H1 (cell line): ENCODE measurements around the gene PDE2A. TPM values are rescaled to one million over a fixed set of nuclear protein-coding genes. Genes with fewer than 3 reads are reported as not detected.

Source experiments
- CTCF ChIA-PET: fragments of 300-600 bp; sonication (Branson Sonifier 250); formaldehyde crosslinking; loops from one replicate; lab custom pipeline; 2021; ENCODE audit not compliant: partially characterized antibody; lab: Charles Lee
- POLR2A ChIA-PET: fragments of 300-600 bp; sonication (Branson Sonifier 250); formaldehyde crosslinking; loops from one replicate; lab custom pipeline; 2021; ENCODE audit warnings: inconsistent platforms; ENCODE audit not compliant: partially characterized antibody; lab: Charles Lee
- DNase-seq, 2 experiments: peaks; one replicate each; pipeline versions ENCODE4 v3.0.0 to v3.0.0-alpha.2; 2010 to 2022; ENCODE audit warnings: low spot score in 2 of 2, low read depth in 1 of 2, mixed read lengths in 1 of 2
- FAIRE-seq: peaks from 2 replicates; lab custom pipeline; 2011; peaks lifted over from hg19 to GRCh38; lab: Jason Lieb, UNC
- H2AFZ ChIP-seq: 2 replicates; pipeline ENCODE4 v1.8.1; 2012; ENCODE audit warnings: low read length, inconsistent platforms
- H2AK5ac ChIP-seq: 2 replicates; pipeline ENCODE4 v1.6.1; 2013; ENCODE audit warnings: low read depth, low read length
- H2BK120ac ChIP-seq: replicated peaks from 2 replicates; pipeline ENCODE3; 2013; ENCODE audit warnings: low read depth, low read length, inconsistent platforms
- H2BK12ac ChIP-seq: 2 replicates; pipeline ENCODE4 v1.6.1; 2013; ENCODE audit warnings: low read depth, low read length
- H2BK15ac ChIP-seq: 2 replicates; pipeline ENCODE4 v1.6.1; 2013; ENCODE audit warnings: low read length
- H2BK20ac ChIP-seq: 2 replicates; pipeline ENCODE4 v1.6.1; 2013; ENCODE audit warnings: low read length
- H2BK5ac ChIP-seq: 2 replicates; pipeline ENCODE4 v1.6.1; 2013; ENCODE audit warnings: low read depth, low read length
- H3K14ac ChIP-seq: 2 replicates; pipeline ENCODE4 v1.6.1; 2013; ENCODE audit warnings: inconsistent platforms; ENCODE audit not compliant: insufficient read length
- H3K18ac ChIP-seq: 2 replicates; pipeline ENCODE4 v1.6.1; 2013; ENCODE audit warnings: low read length; ENCODE audit errors: extremely low read depth
- H3K23ac ChIP-seq: 2 replicates; pipeline ENCODE4 v1.6.1; 2013; ENCODE audit warnings: inconsistent platforms; ENCODE audit not compliant: insufficient read length
- H3K23me2 ChIP-seq: 2 replicates; pipeline ENCODE4 v1.6.1; 2013; ENCODE audit warnings: low read depth, low read length
- H3K27ac ChIP-seq: 2 replicates; pipeline ENCODE4 v1.6.1; 2011; ENCODE audit warnings: low read depth, low read length, inconsistent platforms
- H3K27me3 ChIP-seq, 4 experiments: replicated peaks in 1 of 4; 1 replicate in 1 of 4; 2 replicates in 3 of 4; pipeline versions ENCODE4 v1.6.1 to v1.8.1; 2011 to 2013; ENCODE audit warnings: low read length in 3 of 4, mild to moderate bottlenecking in 3 of 4, inconsistent platforms in 2 of 4, mixed read lengths in 2 of 4, moderate library complexity in 1 of 4; ENCODE audit not compliant: control insufficient read depth in 3 of 4, insufficient read depth in 3 of 4; ENCODE audit errors: extremely low read depth in 1 of 4
- H3K36me3 ChIP-seq, 4 experiments: 2 replicates each; pipeline versions ENCODE4 v1.6.1 to v1.8.1; 2011 to 2013; ENCODE audit warnings: mild to moderate bottlenecking in 4 of 4, low read length in 3 of 4, moderate library complexity in 2 of 4, control low read depth in 1 of 4, inconsistent platforms in 1 of 4; ENCODE audit not compliant: insufficient read depth in 4 of 4, control insufficient read depth in 2 of 4
- H3K4ac ChIP-seq: replicated peaks from 2 replicates; pipeline ENCODE3; 2013; ENCODE audit warnings: low read length, low read depth, mixed read lengths, inconsistent platforms; ENCODE audit not compliant: insufficient read length
- H3K4me1 ChIP-seq, 4 experiments: replicated peaks in 1 of 4; 1 replicate in 1 of 4; 2 replicates in 3 of 4; pipeline versions ENCODE4 v1.6.1 to v1.8.1; 2011 to 2013; ENCODE audit warnings: low read length in 3 of 4, inconsistent platforms in 2 of 4, mixed read lengths in 1 of 4; ENCODE audit not compliant: insufficient read depth in 4 of 4, control insufficient read depth in 3 of 4
- H3K4me2 ChIP-seq, 2 experiments: 2 replicates each; pipeline versions ENCODE4 v1.6.1 to v1.8.1; 2011 to 2013; ENCODE audit warnings: low read depth in 2 of 2, low read length in 2 of 2, control low read depth in 1 of 2, inconsistent platforms in 1 of 2, mild to moderate bottlenecking in 1 of 2; ENCODE audit not compliant: insufficient read depth in 1 of 2
- H3K4me3 ChIP-seq, 4 experiments: fragments of 200-600, 300-600 bp in 1 of 4; sonication (generic), shearing (Covaris generic), sonication (Bioruptor Twin) in 1 of 4; 2 replicates each; pipeline versions ENCODE4 v1.5.1 to v1.8.1; 2011 to 2016; ENCODE audit warnings: low read length in 4 of 4, low read depth in 3 of 4, control low read depth in 2 of 4, inconsistent platforms in 2 of 4, mild to moderate bottlenecking in 2 of 4, mixed read lengths in 1 of 4, moderate library complexity in 1 of 4; ENCODE audit not compliant: insufficient read depth in 2 of 4; ENCODE audit errors: extremely low read depth in 1 of 4
- H3K56ac ChIP-seq: replicated peaks from 2 replicates; pipeline ENCODE3; 2013; ENCODE audit warnings: low read depth, mild to moderate bottlenecking, mixed read lengths, low read length, inconsistent platforms; ENCODE audit not compliant: insufficient read length
- H3K79me1 ChIP-seq: 2 replicates; pipeline ENCODE4 v1.6.1; 2013; ENCODE audit warnings: low read depth, low read length, control low read depth
- H3K79me2 ChIP-seq, 2 experiments: 2 replicates each; pipeline versions ENCODE4 v1.6.1 to v1.8.1; 2012 to 2013; ENCODE audit warnings: low read length in 2 of 2, mild to moderate bottlenecking in 2 of 2, inconsistent platforms in 1 of 2; ENCODE audit not compliant: insufficient read depth in 2 of 2, control insufficient read depth in 1 of 2
- H3K9ac ChIP-seq, 4 experiments: replicated peaks in 1 of 4; 1 replicate in 1 of 4; 2 replicates in 3 of 4; pipeline versions ENCODE4 v1.6.1 to v1.8.1; 2011 to 2013; ENCODE audit warnings: low read depth in 3 of 4, low read length in 3 of 4, control low read depth in 2 of 4, mild to moderate bottlenecking in 2 of 4, moderate library complexity in 2 of 4, inconsistent platforms in 1 of 4; ENCODE audit errors: extremely low read depth in 1 of 4
- H3K9me3 ChIP-seq, 2 experiments: 2 replicates each; pipeline versions ENCODE4 v1.6.1 to v1.8.1; 2012 to 2013; ENCODE audit warnings: mild to moderate bottlenecking in 2 of 2, moderate library complexity in 2 of 2, control low read depth in 1 of 2, inconsistent platforms in 1 of 2, low read depth in 1 of 2, low read length in 1 of 2, mixed read lengths in 1 of 2; ENCODE audit not compliant: insufficient read depth in 2 of 2
- H4K20me1 ChIP-seq, 2 experiments: replicated peaks in 1 of 2; 2 replicates each; pipeline versions ENCODE3 to v1.8.1; 2011 to 2013; ENCODE audit warnings: inconsistent platforms in 2 of 2, low read length in 2 of 2, mild to moderate bottlenecking in 1 of 2; ENCODE audit not compliant: insufficient read depth in 2 of 2, control insufficient read depth in 1 of 2
- H4K5ac ChIP-seq: 2 replicates; pipeline ENCODE4 v1.6.1; 2013; ENCODE audit warnings: low read length, low read depth, mixed read lengths, inconsistent platforms; ENCODE audit not compliant: insufficient read length
- H4K8ac ChIP-seq: 2 replicates; pipeline ENCODE4 v1.8.0; 2013; ENCODE audit warnings: mild to moderate bottlenecking, moderate library complexity, low read length, inconsistent platforms; ENCODE audit not compliant: insufficient read depth; ENCODE audit errors: extremely low read depth
- H4K91ac ChIP-seq: replicated peaks from 2 replicates; pipeline ENCODE3; 2013; ENCODE audit warnings: low read length, mixed read lengths, inconsistent platforms; ENCODE audit not compliant: insufficient read length
- BACH1 ChIP-seq: IDR thresholded peaks from 2 replicates; pipeline ENCODE4 v1.6.1; 2012; ENCODE audit warnings: low read length, improper control_type of control experiment
- CREB1 ChIP-seq: IDR thresholded peaks from 2 replicates; pipeline ENCODE4 v1.6.1; 2012; ENCODE audit warnings: inconsistent platforms
- GABPA ChIP-seq: IDR thresholded peaks from 2 replicates; pipeline ENCODE4 v1.6.1; 2011; ENCODE audit warnings: mild to moderate bottlenecking, low read length, moderate library complexity, borderline replicate concordance; ENCODE audit not compliant: insufficient read depth
- RNF2 ChIP-seq: fragments of 200-900, 300-1000 bp; sonication (generic); IDR thresholded peaks from 2 replicates; pipeline ENCODE4 v1.7.1; 2016; ENCODE audit warnings: borderline replicate concordance, low read depth, mild to moderate bottlenecking, antibody characterized with exemption, low read length; ENCODE audit not compliant: poor library complexity, severe bottlenecking; ENCODE audit errors: missing control alignments
- SP1 ChIP-seq: IDR thresholded peaks from 2 replicates; pipeline ENCODE4 v1.6.1; 2011; ENCODE audit warnings: low read depth, low read length
- SP2 ChIP-seq: IDR thresholded peaks from 2 replicates; pipeline ENCODE4 v1.6.1; 2012; ENCODE audit warnings: mild to moderate bottlenecking, low read length, inconsistent platforms
- YY1 ChIP-seq: IDR thresholded peaks from 2 replicates; pipeline ENCODE4 v1.6.1; 2011; ENCODE audit warnings: low read depth, mild to moderate bottlenecking, low read length
- WGBS, 2 experiments: shearing (Covaris generic) in 1 of 2; methylation state at CpG; one replicate each; pipeline versions ENCODE4 v1.1.6 to v1.1.7; 2013 to 2015; ENCODE audit warnings: low lambda C conversion rate in 2 of 2, mixed read lengths in 2 of 2, inconsistent platforms in 1 of 2, low coverage in 1 of 2, missing lambda C conversion rate in 1 of 2; ENCODE audit not compliant: insufficient replicate concordance in 2 of 2, insufficient coverage in 1 of 2, insufficient read length in 1 of 2; ENCODE audit errors: extremely low coverage in 1 of 2, missing lambda C conversion rate in 1 of 2; 5-methylcytosine and 5-hydroxymethylcytosine counted together
- polyA plus RNA-seq, 7 experiments: library from polyadenylated mRNA; depleted of rRNA in 3 of 7; stranded (reverse) in 5 of 7; unstranded in 2 of 7; fragments of >200 nt in 5 of 7; fragments of 200-250 nt in 2 of 7; gene quantifications; 1 replicate in 5 of 7; 2 replicates in 1 of 7; 4 replicates in 1 of 7; pipeline versions ENCODE4 v1.2.1 to v1.2.3, GENCODE V29; 2011 to 2013; ENCODE audit warnings: missing spikeins in 2 of 7, mixed read lengths in 2 of 7
- total RNA-seq: library from RNA; stranded (reverse); fragmentation: NEBNext Ultra II Directional; extraction: Animal tissue kit (Norgen Biotek cat#: 25700); gene quantifications from 2 replicates; pipeline ENCODE4 v1.2.1, GENCODE V29; 2021
- TF ChIP-seq, protein P1 (sequence below): IDR thresholded peaks from 2 replicates; pipeline ENCODE4 v1.6.1; 2012; ENCODE audit warnings: inconsistent platforms
- TF ChIP-seq, protein P2 (sequence below): IDR thresholded peaks from 2 replicates; pipeline ENCODE4 v1.6.1; 2012; ENCODE audit warnings: inconsistent platforms
- TF ChIP-seq, protein P3 (sequence below): IDR thresholded peaks from 2 replicates; pipeline ENCODE4 v1.6.1; 2011; ENCODE audit warnings: low read depth, mild to moderate bottlenecking, low read length; ENCODE audit not compliant: insufficient read depth

The PDE2A gene
- total and polyA plus RNA-seq, 2 of the 8 experiments (the other 6 are each of a cell fraction or from before 2014, with no cell fraction given): 3.4 to 7.1 TPM

DNA sequence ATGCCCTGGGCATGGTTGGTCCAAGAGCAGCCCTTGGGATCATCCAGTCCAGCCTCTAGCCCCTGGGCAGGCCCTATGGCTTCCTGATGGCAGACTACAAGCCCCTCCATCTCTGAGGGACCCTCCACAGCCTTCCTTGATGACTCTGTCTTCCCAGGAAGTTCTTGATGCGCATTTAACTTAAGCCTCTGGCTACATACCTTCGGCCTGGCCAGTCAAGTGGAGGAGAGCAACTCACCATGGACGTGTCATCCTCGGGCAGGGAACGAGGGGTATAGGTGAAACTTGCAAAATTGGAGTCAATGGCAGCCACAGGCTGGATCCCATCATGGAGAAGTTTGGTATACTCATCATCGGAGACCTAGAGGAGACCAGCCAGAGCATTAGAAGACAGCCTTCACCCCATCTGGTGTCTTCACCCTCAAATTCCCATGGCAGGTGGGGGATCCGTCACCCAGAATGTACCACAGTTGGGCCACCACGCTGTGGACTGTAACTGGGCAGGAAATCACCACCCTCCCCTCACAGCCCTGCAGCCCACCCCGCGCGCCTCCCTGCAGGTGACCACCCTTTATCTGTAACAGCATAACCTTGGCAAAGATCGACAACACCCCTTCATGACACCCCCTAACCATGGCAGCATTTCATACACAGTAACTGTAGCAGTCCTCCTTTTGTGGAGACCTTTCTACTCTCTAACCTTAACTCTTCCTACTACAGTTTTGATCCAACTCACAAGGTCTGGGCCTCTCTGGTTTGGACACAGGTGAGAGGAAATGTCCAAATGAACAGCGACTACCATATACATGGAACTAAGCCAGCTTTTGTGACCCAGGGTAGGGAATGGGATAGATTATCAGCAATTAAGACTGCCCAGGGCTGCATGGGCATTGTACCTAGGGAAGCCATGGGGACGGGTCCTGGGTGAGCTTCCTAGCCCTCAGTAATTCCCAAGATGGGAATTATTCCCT lies 91.7 kb downstream of the PDE2A start:
- peaks cover 0 to 1% of the 10 kb centered on the region in 2 experiments for H4K20me1 ChIP-seq
- DNase-seq: no peak
- POLR2A ChIA-PET: interaction anchor here (1.0 to 1.9 kb wide), 3 partner anchors 9 to 96 kb away, joined by 3 to 4 read pairs (median 3); no protein-coding TSS in a partner anchor
- TF ChIP-seq CREB1 (no peak), YY1 (no peak), RNF2 (no peak), BACH1 (no peak), SP1 (no peak), SP2 (no peak), GABPA (no peak)
- TF ChIP-seq, protein P1, sequence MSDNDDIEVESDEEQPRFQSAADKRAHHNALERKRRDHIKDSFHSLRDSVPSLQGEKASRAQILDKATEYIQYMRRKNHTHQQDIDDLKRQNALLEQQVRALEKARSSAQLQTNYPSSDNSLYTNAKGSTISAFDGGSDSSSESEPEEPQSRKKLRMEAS: no peak
- TF ChIP-seq, protein P2, sequence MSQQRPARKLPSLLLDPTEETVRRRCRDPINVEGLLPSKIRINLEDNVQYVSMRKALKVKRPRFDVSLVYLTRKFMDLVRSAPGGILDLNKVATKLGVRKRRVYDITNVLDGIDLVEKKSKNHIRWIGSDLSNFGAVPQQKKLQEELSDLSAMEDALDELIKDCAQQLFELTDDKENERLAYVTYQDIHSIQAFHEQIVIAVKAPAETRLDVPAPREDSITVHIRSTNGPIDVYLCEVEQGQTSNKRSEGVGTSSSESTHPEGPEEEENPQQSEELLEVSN: no peak
- TF ChIP-seq, protein P3, sequence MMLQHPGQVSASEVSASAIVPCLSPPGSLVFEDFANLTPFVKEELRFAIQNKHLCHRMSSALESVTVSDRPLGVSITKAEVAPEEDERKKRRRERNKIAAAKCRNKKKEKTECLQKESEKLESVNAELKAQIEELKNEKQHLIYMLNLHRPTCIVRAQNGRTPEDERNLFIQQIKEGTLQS: no peak

More for the DNA sequence above, 91.7 kb downstream of the PDE2A start:
- Histone ChIP-seq H2BK5ac (no peak overlapping the region), H3K56ac (no peak overlapping the region), H3K27me3 (peaks cover 14 to 43% (median 34%) of the 10 kb centered on the region in 4 experiments), H3K14ac (no peak overlapping the region), H4K91ac (no peak overlapping the region), H3K23ac (no peak overlapping the region), H2AFZ (no peak overlapping the region), H3K9ac (no peak overlapping the region), H4K5ac (no peak overlapping the region), H3K27ac (no peak overlapping the region), H3K79me2 (no peaks in the 10 kb centered on the region), H4K8ac (no peak overlapping the region), H3K18ac (no peak overlapping the region), H3K79me1 (0 out of 2 replicates have a peak, but pooled peaks cover 2% of the 10 kb centered on the region), H3K4me1 (peaks cover 0 to 7% (median 3%) of the 10 kb centered on the region in 4 experiments; a peak in 4 of 7 replicates), H3K23me2 (peaks cover 3% of the 10 kb centered on the region; the same call in 1 of the 2 replicates), H3K4ac (no peak overlapping the region), H3K9me3 (no peaks in the 10 kb centered on the region), H2BK20ac (no peak overlapping the region), H3K4me2 (no peak overlapping the region), H3K36me3 (no peaks in the 10 kb centered on the region), H2BK12ac (no peak overlapping the region), H2BK15ac (no peak overlapping the region), H2AK5ac (no peak overlapping the region), H2BK120ac (no peak overlapping the region), H3K4me3 (no peak overlapping the region)
- no peak for FAIRE-seq
- WGBS, 2 experiments: 87% methylated on average over 13 of the region's 14 CpGs; no CpG with 5 or more reads in 1 of the 2 experiments
- CTCF ChIA-PET: interaction anchor here (1.2 to 14.6 kb wide), 4 partner anchors 7 to 111 kb away, joined by 5 to 552 read pairs (median 223); partner anchors contain the start of gene PDE2A
